GM03348 (cell line): ENCODE results near the gene TMPRSS9.
"Not testable (repeated sequence)": the region's sequence is repeated elsewhere in the genome, so short reads cannot be mapped to it uniquely, and the experiment has no call there.

Source experiments
- DNase-seq: peaks from one replicate; pipeline ENCODE4 v3.0.0; 2012; ENCODE audit warnings: low spot score

Gene TMPRSS9

GRCh38 chr19:2342656-2343288 lies 17.3 kb upstream of the TMPRSS9 start:
- DNase-seq, result no peak

GRCh38 chr19:2343289-2343982 lies 16.6 kb upstream of the TMPRSS9 start:
- DNase-seq, result no peak

- DNase-seq, result no peak
These were observed 15.6 kb upstream of the TMPRSS9 start for GRCh38 chr19:2344381-2344870.

GRCh38 chr19:2345076-2345475 lies 15.0 kb upstream of the TMPRSS9 start:
- no peak for DNase-seq

GRCh38 chr19:2345794-2346663 lies 14.0 kb upstream of the TMPRSS9 start:
- no peak for DNase-seq

GRCh38 chr19:2349818-2350217 lies 10.2 kb upstream of the TMPRSS9 start:
- DNase-seq, result not testable (repeated sequence)

GRCh38 chr19:2350656-2351055 lies 9.4 kb upstream of the TMPRSS9 start:
- no peak for DNase-seq

GRCh38 chr19:2351591-2351990 lies 8.5 kb upstream of the TMPRSS9 start:
- no peak for DNase-seq

- no peak for DNase-seq
These were observed 7.9 kb upstream of the TMPRSS9 start for GRCh38 chr19:2352121-2352520.

GRCh38 chr19:2353159-2353886 lies 6.7 kb upstream of the TMPRSS9 start:
- DNase-seq, result no peak

GRCh38 chr19:2353887-2354592 lies 6.0 kb upstream of the TMPRSS9 start:
- no peak for DNase-seq

GRCh38 chr19:2354670-2355069 lies 5.4 kb upstream of the TMPRSS9 start:
- DNase-seq, result no peak

GRCh38 chr19:2355168-2356035 lies 4.7 kb upstream of the TMPRSS9 start:
- DNase-seq, result peak; percentile 68

- no peak for DNase-seq
These were observed 3.9 kb upstream of the TMPRSS9 start for GRCh38 chr19:2356036-2356646.

GRCh38 chr19:2357279-2358206 lies 2.5 kb upstream of the TMPRSS9 start:
- no peak for DNase-seq

GRCh38 chr19:2358548-2359173 lies 1.4 kb upstream of the TMPRSS9 start:
- no peak for DNase-seq

GRCh38 chr19:2360833-2361232 lies 768 bp downstream of the TMPRSS9 start:
- DNase-seq, result no peak
